ENCODE measurements around the gene MLEC. TPM values are rescaled to one million over a fixed set of nuclear protein-coding genes. Genes with fewer than 3 reads are reported as not detected.

MLEC gene
- total and polyA plus RNA-seq, 2 of the 13 experiments (the other 11 are each of a cell fraction or from before 2014, with no cell fraction given), result 49.8 to 156 TPM

DNA sequence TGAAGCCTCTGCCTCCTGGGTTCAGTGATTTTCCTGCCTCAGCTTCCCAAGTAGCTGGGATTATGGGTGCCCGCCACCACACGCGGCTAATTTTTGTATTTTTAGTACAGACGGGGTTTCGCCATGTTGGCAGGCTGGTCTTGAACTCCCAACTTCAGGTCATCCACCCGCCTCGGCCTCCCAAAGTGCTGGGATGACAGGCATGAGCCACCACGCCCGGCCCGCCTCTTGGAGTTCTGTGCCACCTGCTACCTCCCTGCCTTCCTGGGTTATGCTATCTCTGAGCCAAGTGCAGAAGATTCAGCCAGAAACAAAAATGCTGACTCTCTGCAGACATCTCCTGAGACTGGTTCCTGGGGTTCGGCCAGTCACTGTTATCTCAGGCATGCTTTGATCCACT is 33.3 kb upstream of the MLEC start:
- no peak for DNase-seq (ENCODE audit: low spot score)
- H3K4me1 ChIP-seq (ENCODE audit: insufficient read depth, low read length), result peaks cover 18% of the 10 kb centered on the region
- no peaks in the 10 kb centered on the region for H3K79me2 ChIP-seq (ENCODE audit: insufficient read depth, low read length)
- no peak for ATAC-seq
- intact Hi-C loops (cut with micrococcal nuclease; ENCODE audit: unreplicated experiment) (no loop called here), in situ Hi-C loops (cut with HindIII; ENCODE audit: extremely low pct_ligation_motif_present, low pct_unique_long_range_greater_than_20kb) (loop anchor here (5.0 kb wide), 1 partner anchor 71 kb away; the partner anchor contains the start of gene POP5)
- ChIA-PET CTCF (ENCODE audit: low intra/inter-chr PET ratio, low total read pairs) (no interaction called here), POLR2A (no interaction called here)
- no peak overlapping the region for H3K4me3 ChIP-seq (replicated peaks in 1 of 3; ENCODE audit: insufficient read depth in 1 of 3, low read depth in 2 of 3, low read length in 3 of 3)
- 58% methylated on average over 11 of the region's 11 CpGs for WGBS (ENCODE audit: low lambda C conversion rate)
- H4K20me1 ChIP-seq (ENCODE audit: insufficient read depth, low read length), result no peaks in the 10 kb centered on the region
- H3K27me3 ChIP-seq (ENCODE audit: control insufficient read depth in 1 of 2, insufficient read depth in 2 of 2, low read length in 2 of 2), result peaks cover 5 to 77% of the 10 kb centered on the region in 2 experiments; a peak in 4 of 5 replicates
- H3K9me3 ChIP-seq (ENCODE audit: low read length), result no peaks in the 10 kb centered on the region
- no peak overlapping the region for H3K4me2 ChIP-seq (ENCODE audit: low read depth, low read length)
- no peak overlapping the region for H3K9ac ChIP-seq (ENCODE audit: insufficient read depth, low read depth, low read length)
- no peak overlapping the region for H2AFZ ChIP-seq (ENCODE audit: low read length)
- no peak for FAIRE-seq
- BruUV-seq (replicated peaks), result no TSS peak
- H3K27ac ChIP-seq (ENCODE audit: extremely low read length, insufficient read depth, low read length), result no peak overlapping the region
- H3K36me3 ChIP-seq (replicated peaks in 1 of 2; ENCODE audit: control insufficient read depth in 1 of 2, insufficient read depth in 2 of 2, low read length in 2 of 2), result no peaks in the 10 kb centered on the region
- TF ChIP-seq ZSCAN29 (CRISPR knock-in tag; conservative IDR thresholded peaks at IDR 0.05) (no peak), SIX4 (CRISPR knock-in tag; IDR thresholded peaks at IDR 0.05) (no peak), ZNF350 (CRISPR knock-in tag; IDR thresholded peaks at IDR 0.05; ENCODE audit: borderline replicate concordance, low read depth) (no peak), GTF3A (CRISPR knock-in tag; conservative IDR thresholded peaks at IDR 0.05) (no peak), RARA (CRISPR knock-in tag; IDR thresholded peaks at IDR 0.05) (no peak), KDM3A (CRISPR knock-in tag; IDR thresholded peaks at IDR 0.05; ENCODE audit: low read depth) (no peak), BHLHE40 (IDR thresholded peaks at IDR 0.05; ENCODE audit: low read length) (no peak), CHD4 (IDR thresholded peaks at IDR 0.05; ENCODE audit: borderline replicate concordance, low read length) (no peak), ZFP37 (CRISPR knock-in tag; IDR thresholded peaks at IDR 0.05; ENCODE audit: borderline replicate concordance) (no peak), SRF (IDR thresholded peaks at IDR 0.05; ENCODE audit: low read depth, low read length) (no peak), MEIS1 (CRISPR knock-in tag; IDR thresholded peaks at IDR 0.05; ENCODE audit: borderline replicate concordance) (no peak)
- TF ChIP-seq, protein P1, sequence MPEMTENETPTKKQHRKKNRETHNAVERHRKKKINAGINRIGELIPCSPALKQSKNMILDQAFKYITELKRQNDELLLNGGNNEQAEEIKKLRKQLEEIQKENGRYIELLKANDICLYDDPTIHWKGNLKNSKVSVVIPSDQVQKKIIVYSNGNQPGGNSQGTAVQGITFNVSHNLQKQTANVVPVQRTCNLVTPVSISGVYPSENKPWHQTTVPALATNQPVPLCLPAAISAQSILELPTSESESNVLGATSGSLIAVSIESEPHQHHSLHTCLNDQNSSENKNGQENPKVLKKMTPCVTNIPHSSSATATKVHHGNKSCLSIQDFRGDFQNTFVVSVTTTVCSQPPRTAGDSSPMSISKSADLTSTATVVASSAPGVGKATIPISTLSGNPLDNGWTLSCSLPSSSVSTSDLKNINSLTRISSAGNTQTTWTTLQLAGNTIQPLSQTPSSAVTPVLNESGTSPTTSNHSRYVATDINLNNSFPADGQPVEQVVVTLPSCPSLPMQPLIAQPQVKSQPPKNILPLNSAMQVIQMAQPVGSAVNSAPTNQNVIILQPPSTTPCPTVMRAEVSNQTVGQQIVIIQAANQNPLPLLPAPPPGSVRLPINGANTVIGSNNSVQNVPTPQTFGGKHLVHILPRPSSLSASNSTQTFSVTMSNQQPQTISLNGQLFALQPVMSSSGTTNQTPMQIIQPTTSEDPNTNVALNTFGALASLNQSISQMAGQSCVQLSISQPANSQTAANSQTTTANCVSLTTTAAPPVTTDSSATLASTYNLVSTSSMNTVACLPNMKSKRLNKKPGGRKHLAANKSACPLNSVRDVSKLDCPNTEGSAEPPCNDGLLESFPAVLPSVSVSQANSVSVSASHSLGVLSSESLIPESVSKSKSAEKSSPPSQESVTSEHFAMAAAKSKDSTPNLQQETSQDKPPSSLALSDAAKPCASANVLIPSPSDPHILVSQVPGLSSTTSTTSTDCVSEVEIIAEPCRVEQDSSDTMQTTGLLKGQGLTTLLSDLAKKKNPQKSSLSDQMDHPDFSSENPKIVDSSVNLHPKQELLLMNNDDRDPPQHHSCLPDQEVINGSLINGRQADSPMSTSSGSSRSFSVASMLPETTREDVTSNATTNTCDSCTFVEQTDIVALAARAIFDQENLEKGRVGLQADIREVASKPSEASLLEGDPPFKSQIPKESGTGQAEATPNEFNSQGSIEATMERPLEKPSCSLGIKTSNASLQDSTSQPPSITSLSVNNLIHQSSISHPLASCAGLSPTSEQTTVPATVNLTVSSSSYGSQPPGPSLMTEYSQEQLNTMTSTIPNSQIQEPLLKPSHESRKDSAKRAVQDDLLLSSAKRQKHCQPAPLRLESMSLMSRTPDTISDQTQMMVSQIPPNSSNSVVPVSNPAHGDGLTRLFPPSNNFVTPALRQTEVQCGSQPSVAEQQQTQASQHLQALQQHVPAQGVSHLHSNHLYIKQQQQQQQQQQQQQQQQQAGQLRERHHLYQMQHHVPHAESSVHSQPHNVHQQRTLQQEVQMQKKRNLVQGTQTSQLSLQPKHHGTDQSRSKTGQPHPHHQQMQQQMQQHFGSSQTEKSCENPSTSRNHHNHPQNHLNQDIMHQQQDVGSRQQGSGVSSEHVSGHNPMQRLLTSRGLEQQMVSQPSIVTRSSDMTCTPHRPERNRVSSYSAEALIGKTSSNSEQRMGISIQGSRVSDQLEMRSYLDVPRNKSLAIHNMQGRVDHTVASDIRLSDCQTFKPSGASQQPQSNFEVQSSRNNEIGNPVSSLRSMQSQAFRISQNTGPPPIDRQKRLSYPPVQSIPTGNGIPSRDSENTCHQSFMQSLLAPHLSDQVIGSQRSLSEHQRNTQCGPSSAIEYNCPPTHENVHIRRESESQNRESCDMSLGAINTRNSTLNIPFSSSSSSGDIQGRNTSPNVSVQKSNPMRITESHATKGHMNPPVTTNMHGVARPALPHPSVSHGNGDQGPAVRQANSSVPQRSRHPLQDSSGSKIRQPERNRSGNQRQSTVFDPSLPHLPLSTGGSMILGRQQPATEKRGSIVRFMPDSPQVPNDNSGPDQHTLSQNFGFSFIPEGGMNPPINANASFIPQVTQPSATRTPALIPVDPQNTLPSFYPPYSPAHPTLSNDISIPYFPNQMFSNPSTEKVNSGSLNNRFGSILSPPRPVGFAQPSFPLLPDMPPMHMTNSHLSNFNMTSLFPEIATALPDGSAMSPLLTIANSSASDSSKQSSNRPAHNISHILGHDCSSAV (CRISPR knock-in tag; IDR thresholded peaks at IDR 0.05; ENCODE audit: borderline replicate concordance), result no peak
- TF ChIP-seq, protein P2, sequence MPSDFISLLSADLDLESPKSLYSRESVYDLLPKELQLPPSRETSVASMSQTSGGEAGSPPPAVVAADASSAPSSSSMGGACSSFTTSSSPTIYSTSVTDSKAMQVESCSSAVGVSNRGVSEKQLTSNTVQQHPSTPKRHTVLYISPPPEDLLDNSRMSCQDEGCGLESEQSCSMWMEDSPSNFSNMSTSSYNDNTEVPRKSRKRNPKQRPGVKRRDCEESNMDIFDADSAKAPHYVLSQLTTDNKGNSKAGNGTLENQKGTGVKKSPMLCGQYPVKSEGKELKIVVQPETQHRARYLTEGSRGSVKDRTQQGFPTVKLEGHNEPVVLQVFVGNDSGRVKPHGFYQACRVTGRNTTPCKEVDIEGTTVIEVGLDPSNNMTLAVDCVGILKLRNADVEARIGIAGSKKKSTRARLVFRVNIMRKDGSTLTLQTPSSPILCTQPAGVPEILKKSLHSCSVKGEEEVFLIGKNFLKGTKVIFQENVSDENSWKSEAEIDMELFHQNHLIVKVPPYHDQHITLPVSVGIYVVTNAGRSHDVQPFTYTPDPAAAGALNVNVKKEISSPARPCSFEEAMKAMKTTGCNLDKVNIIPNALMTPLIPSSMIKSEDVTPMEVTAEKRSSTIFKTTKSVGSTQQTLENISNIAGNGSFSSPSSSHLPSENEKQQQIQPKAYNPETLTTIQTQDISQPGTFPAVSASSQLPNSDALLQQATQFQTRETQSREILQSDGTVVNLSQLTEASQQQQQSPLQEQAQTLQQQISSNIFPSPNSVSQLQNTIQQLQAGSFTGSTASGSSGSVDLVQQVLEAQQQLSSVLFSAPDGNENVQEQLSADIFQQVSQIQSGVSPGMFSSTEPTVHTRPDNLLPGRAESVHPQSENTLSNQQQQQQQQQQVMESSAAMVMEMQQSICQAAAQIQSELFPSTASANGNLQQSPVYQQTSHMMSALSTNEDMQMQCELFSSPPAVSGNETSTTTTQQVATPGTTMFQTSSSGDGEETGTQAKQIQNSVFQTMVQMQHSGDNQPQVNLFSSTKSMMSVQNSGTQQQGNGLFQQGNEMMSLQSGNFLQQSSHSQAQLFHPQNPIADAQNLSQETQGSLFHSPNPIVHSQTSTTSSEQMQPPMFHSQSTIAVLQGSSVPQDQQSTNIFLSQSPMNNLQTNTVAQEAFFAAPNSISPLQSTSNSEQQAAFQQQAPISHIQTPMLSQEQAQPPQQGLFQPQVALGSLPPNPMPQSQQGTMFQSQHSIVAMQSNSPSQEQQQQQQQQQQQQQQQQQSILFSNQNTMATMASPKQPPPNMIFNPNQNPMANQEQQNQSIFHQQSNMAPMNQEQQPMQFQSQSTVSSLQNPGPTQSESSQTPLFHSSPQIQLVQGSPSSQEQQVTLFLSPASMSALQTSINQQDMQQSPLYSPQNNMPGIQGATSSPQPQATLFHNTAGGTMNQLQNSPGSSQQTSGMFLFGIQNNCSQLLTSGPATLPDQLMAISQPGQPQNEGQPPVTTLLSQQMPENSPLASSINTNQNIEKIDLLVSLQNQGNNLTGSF (CRISPR knock-in tag; IDR thresholded peaks at IDR 0.05), result no peak
